ENCODE results near the gene HERPUD1.

The HERPUD1 gene

GRCh38 chr16:56950051-56950450 is 18.1 kb downstream of the HERPUD1 start:
- no peak for TF ChIP-seq CTCF (IDR thresholded peaks at IDR 0.05; ENCODE audit: insufficient read depth, missing control alignments)
- FAIRE-seq = no peak
- DNase-seq (ENCODE audit: insufficient read length, low spot score) = no peak

DNA sequence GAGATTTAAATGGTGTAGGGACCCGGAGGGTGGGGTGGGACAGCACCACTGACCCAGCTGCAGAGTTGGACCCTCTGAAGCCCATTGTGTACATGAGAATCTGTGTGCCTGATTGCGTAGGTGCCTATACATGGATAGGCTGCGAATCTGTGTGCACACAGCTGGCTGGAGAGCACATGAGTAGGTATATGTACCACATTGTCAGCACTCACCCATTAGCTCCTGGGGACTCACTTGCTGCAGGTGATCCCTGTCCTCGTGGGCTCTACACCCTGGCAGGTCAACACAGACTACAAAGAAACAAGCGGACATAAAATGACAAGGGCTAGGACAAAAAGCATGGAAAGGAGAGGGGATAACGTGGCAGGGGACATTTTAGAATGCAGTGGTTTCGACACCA is 18.5 kb downstream of the HERPUD1 start:
- TF ChIP-seq CTCF (IDR thresholded peaks at IDR 0.05; ENCODE audit: insufficient read depth, missing control alignments) = no peak
- DNase-seq (ENCODE audit: insufficient read length, low spot score) = no peak
- no peak for FAIRE-seq

DNA sequence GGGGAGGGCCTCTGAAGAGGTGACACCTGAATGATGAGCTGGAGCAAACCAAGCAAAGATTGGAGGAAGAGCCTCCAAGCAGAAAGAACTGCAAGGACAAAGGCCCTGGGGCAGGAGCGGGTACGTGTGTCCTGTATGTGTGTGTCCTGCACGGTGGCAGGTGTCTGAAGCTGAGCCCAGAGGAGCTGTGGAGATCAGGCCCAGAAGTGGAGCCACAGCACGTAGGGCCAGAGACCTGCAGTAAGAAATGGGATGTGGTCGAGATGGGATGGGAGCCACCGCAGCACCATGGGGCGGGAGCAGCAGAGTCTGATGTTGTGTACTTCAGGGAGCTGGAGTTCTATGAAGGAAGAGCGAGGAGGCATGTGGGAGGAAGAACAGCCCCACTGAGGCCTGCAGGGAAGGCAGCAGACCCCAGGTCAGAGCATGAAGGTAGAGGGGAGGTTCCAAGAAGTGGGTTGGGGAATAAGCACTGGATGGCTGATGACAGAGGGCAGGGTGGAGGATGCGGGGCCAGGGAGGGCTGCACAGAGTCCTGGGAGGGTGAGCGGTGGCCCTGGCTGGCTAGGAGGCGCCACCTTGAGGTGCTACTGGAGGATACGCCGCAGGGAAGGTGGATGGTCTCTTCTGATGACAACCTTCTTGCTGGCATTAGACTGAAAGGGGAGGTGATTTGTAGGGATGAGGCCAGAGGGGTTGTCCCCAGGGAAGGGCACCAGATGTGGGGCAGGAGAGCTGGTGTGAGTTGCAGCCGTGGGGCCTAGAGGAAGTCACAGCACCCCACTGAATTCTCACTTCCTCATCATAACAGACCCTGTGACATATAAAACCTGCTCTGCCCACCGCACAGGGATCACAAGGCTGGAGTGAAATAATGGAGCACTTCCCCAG is 19.2 kb downstream of the HERPUD1 start:
- TF ChIP-seq CTCF (IDR thresholded peaks at IDR 0.05; ENCODE audit: insufficient read depth, missing control alignments) = peak; percentile 52
- DNase-seq (ENCODE audit: insufficient read length, low spot score) (peak; percentile 33), FAIRE-seq (no peak)

DNA sequence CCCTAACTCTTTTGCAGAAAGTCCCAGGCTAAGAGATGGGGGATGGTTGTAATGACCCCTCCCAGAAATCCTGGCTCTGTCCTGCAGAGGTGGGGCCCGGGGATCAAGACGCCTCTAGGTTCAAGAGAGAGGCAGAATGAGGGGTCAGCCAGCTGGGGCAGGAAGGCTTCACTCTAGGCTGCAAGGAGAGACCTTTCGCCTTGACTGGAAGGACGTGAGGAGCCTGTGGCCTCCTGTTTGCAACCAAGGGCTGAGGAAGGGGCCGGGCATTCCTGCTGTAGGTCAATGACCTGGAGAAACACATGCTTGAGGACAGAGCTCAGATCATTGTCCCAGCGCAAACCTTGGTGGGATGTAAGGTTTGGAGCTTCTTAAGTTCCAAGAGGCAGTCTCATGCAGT is 21.1 kb downstream of the HERPUD1 start:
- FAIRE-seq = no peak
- DNase-seq (ENCODE audit: insufficient read length, low spot score) = no peak
- TF ChIP-seq CTCF (IDR thresholded peaks at IDR 0.05; ENCODE audit: insufficient read depth, missing control alignments) = no peak

- no peak for FAIRE-seq
- no peak for TF ChIP-seq CTCF (IDR thresholded peaks at IDR 0.05; ENCODE audit: insufficient read depth, missing control alignments)
- no peak for DNase-seq (ENCODE audit: insufficient read length, low spot score)
Observed at GRCh38 chr16:56956076-56956475, 24.1 kb downstream of the HERPUD1 start.

GRCh38 chr16:56956756-56957155 is 24.8 kb downstream of the HERPUD1 start:
- FAIRE-seq (no peak), DNase-seq (ENCODE audit: insufficient read length, low spot score) (no peak)
- TF ChIP-seq CTCF (IDR thresholded peaks at IDR 0.05; ENCODE audit: insufficient read depth, missing control alignments) = no peak

- DNase-seq (ENCODE audit: insufficient read length, low spot score) = no peak
- TF ChIP-seq CTCF (IDR thresholded peaks at IDR 0.05; ENCODE audit: insufficient read depth, missing control alignments) = no peak
- no peak for FAIRE-seq
Observed at GRCh38 chr16:56960681-56961281, 28.8 kb downstream of the HERPUD1 start.

All from D721Med (cell line).